A673 (cell line): Measurements from ENCODE around the gene MGST2. TPM values are rescaled to one million over a fixed set of nuclear protein-coding genes. Genes with fewer than 3 reads are reported as not detected.

Source experiments
- BruUV-seq: library from RNA; stranded (reverse); fragments of 400-500 nt; replicated peaks from 2 replicates; lab custom pipeline; 2021; lab: Mats Ljungman, UMichigan
- CTCF ChIA-PET: fragments of 300-600 bp; sonication (Branson Sonifier 250); formaldehyde crosslinking; loops from one replicate; lab custom pipeline; 2022; ENCODE audit warnings: antibody characterized with exemption; lab: Charles Lee
- POLR2A ChIA-PET: fragments of 300-600 bp; sonication (Branson Sonifier 250); formaldehyde crosslinking; loops from one replicate; lab custom pipeline; 2022; ENCODE audit warnings: antibody characterized with exemption; ENCODE audit not compliant: low non-redundant PET; lab: Charles Lee
- DNase-seq: peaks from one replicate; pipeline ENCODE4 v3.0.0-alpha.2; 2015; ENCODE audit warnings: low spot score
- H3K27ac ChIP-seq: fragments of 200-600 bp; sonication (generic); 2 replicates; pipeline ENCODE4 v1.5.1; 2016; ENCODE audit warnings: mixed run types, low read depth, mild to moderate bottlenecking, mixed read lengths, antibody characterized with exemption, low read length; ENCODE audit not compliant: poor library complexity, severe bottlenecking
- H3K27me3 ChIP-seq: fragments of 200-600 bp; sonication (generic); replicated peaks from 2 replicates; pipeline ENCODE4 v1.6.1; 2017; ENCODE audit warnings: mixed run types, low read depth, mild to moderate bottlenecking, mixed read lengths, antibody characterized with exemption, low read length; ENCODE audit not compliant: insufficient read depth, poor library complexity
- H3K36me3 ChIP-seq: fragments of 200-600 bp; sonication (generic); 2 replicates; pipeline ENCODE4 v1.6.1; 2016; ENCODE audit warnings: mixed run types, mild to moderate bottlenecking, mixed read lengths, antibody characterized with exemption, low read length; ENCODE audit not compliant: insufficient read depth, poor library complexity, severe bottlenecking
- H3K4me1 ChIP-seq: fragments of 200-600 bp; sonication (generic); 2 replicates; pipeline ENCODE4 v1.6.1; 2017; ENCODE audit warnings: mixed run types, mild to moderate bottlenecking, mixed read lengths, antibody characterized with exemption, low read length; ENCODE audit not compliant: insufficient read depth, poor library complexity, severe bottlenecking
- H3K4me3 ChIP-seq: fragments of 200-600 bp; sonication (generic); 2 replicates; pipeline ENCODE4 v1.5.1; 2016; ENCODE audit warnings: low read depth, mixed run types, mild to moderate bottlenecking, mixed read lengths, low read length; ENCODE audit not compliant: poor library complexity, severe bottlenecking
- H3K9me3 ChIP-seq: fragments of 200-600 bp; sonication (generic); 2 replicates; pipeline ENCODE4 v1.6.1; 2016; ENCODE audit warnings: mixed run types, low read depth, mild to moderate bottlenecking, mixed read lengths, antibody characterized with exemption, low read length; ENCODE audit not compliant: poor library complexity, severe bottlenecking
- EZH2 ChIP-seq: fragments of 200-600 bp; sonication (generic); IDR thresholded peaks from 2 replicates; pipeline ENCODE4 v1.6.1; 2017; ENCODE audit warnings: borderline replicate concordance, low read depth, mild to moderate bottlenecking, mixed read lengths, antibody characterized with exemption, low read length; ENCODE audit not compliant: poor library complexity, severe bottlenecking
- intact Hi-C: fragments of 100-400 bp; cut with micrococcal nuclease; formaldehyde crosslinking; loops from one replicate; pipeline ENCODE4 v1.10.0; 2022; ENCODE audit not compliant: unreplicated experiment
- total RNA-seq: library from RNA; stranded (reverse); gene quantifications from 2 replicates; pipeline ENCODE4 v1.2.3, GENCODE V29; 2021
- TF ChIP-seq, protein P1 (sequence below): fragments of 300-800, 200-600 bp; sonication (generic); conservative IDR thresholded peaks from 2 replicates; pipeline ENCODE4 v1.5.1; 2017; ENCODE audit warnings: low read depth, mild to moderate bottlenecking, antibody characterized with exemption, low read length, moderate library complexity, mixed read lengths

MGST2 gene
- total RNA-seq, 1 experiment from 2014 or later: 7.0 TPM

- no peaks in the 10 kb centered on the region for H3K27me3 ChIP-seq
- intact Hi-C loops: no loop called here
Observed at GRCh38 chr4:139625482-139625881, 40.1 kb upstream of the MGST2 start.

DNA sequence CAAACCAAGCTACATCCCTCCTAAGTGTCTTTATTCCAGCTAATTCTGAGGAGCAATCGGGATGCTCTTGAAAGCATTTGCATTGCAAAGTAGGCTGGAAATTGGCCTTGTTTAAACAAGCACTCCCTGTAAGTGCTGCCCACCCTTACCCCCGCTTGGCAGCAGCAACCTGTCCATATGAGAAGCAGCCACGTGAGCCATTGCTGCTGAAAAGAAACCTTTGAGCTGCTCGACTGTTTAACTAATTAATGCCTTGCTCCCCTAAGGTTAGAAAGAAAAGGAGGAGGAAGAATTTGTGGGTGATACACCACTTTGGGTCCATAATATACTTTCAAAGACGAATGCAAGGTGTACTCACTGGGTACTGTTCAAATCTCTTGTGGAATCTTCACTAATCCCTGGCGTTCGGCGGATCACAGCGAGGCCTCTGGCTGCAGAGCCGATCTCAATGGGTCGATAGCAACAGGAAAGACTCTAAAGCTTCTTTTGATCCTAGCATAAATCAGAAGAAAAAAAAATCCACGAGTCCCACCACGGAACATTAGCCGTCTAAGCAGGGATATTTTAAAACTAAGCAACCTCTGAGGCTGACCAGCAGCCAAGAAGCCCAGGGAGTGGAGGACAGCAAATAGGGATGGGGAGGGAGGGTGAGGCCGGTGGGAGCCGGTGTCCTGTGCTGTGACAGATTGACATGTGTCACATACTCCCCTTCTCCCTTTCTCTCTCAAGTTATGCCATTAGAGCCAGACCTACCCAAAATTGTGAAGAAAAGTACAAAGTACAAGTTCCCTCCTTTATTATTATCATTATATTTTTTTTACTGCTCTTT, 37.2 kb upstream of the MGST2 start:
- Histone ChIP-seq H3K27me3 (no peaks in the 10 kb centered on the region), H3K9me3 (no peaks in the 10 kb centered on the region), H3K4me1 (peaks cover 13% of the 10 kb centered on the region), H3K4me3 (no peak overlapping the region), H3K27ac (no peak overlapping the region), H3K36me3 (no peaks in the 10 kb centered on the region)
- TF ChIP-seq, protein P1, sequence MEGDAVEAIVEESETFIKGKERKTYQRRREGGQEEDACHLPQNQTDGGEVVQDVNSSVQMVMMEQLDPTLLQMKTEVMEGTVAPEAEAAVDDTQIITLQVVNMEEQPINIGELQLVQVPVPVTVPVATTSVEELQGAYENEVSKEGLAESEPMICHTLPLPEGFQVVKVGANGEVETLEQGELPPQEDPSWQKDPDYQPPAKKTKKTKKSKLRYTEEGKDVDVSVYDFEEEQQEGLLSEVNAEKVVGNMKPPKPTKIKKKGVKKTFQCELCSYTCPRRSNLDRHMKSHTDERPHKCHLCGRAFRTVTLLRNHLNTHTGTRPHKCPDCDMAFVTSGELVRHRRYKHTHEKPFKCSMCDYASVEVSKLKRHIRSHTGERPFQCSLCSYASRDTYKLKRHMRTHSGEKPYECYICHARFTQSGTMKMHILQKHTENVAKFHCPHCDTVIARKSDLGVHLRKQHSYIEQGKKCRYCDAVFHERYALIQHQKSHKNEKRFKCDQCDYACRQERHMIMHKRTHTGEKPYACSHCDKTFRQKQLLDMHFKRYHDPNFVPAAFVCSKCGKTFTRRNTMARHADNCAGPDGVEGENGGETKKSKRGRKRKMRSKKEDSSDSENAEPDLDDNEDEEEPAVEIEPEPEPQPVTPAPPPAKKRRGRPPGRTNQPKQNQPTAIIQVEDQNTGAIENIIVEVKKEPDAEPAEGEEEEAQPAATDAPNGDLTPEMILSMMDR: no peak
- no peak for TF ChIP-seq EZH2
- no TSS peak for BruUV-seq
- intact Hi-C loops: no loop called here
- ChIA-PET POLR2A (no interaction called here), CTCF (no interaction called here)
- DNase-seq: no peak

More at GRCh38 chr4:139625482-139625881, 40.1 kb upstream of the MGST2 start:
- no TSS peak for BruUV-seq
- H3K36me3 ChIP-seq: no peaks in the 10 kb centered on the region
- no peak for DNase-seq
- ChIA-PET POLR2A (no interaction called here), CTCF (interaction anchor here (1.2 kb wide), 1 partner anchor 32 kb away, joined by 3 read pairs; no protein-coding TSS in a partner anchor)
- TF ChIP-seq, protein P1: no peak
- no peak for TF ChIP-seq EZH2
- peaks cover 8% of the 10 kb centered on the region for H3K4me1 ChIP-seq
- H3K4me3 ChIP-seq: no peak overlapping the region
- no peak overlapping the region for H3K27ac ChIP-seq
- H3K9me3 ChIP-seq: no peaks in the 10 kb centered on the region

DNA sequence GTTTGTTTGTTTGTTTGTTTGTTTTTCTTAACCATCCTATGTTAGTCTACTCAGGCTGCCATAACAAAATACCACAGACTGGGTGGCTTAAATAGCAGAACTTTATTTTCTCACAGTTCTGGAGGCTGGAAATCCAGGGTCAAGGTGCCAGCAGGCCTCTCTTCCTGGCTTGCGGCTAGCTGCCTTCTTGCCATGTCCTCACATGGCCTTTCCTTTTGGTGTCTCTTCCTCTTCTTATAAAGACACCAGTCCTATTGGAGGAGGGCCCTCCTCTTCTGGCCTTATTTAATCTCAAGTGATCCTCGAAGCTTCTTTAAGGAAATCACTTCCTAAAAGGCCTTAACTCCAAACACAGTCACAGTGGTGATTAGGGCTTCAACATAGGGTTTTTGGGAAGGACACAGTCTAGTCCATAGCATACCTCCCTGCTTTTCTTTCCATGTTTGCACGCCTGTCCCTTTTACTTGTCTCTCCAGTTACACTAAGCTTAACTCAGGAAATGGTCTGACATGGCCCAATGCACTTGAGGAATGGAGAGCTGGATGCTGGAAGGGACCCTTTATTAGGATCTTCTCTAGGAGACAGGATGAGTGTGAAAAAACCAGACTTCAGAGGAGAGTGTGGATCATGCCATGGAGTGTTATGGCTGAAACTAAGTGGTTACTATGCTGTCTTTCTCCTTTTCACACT, 36.0 kb upstream of the MGST2 start:
- CTCF ChIA-PET: interaction anchor here (0.8 kb wide), 1 partner anchor 10 kb away, joined by 3 read pairs; no protein-coding TSS in a partner anchor
- peak; percentile 73 for DNase-seq
- intact Hi-C loops: no loop called here
- POLR2A ChIA-PET: no interaction called here
- Histone ChIP-seq H3K4me1 (peaks cover 17% of the 10 kb centered on the region), H3K27me3 (no peaks in the 10 kb centered on the region), H3K27ac (peak overlapping the region; percentile 24), H3K9me3 (no peaks in the 10 kb centered on the region), H3K36me3 (no peaks in the 10 kb centered on the region), H3K4me3 (no peak overlapping the region)
- no TSS peak for BruUV-seq
- TF ChIP-seq, protein P1: no peak
- no peak for TF ChIP-seq EZH2
